ENCODE results near the gene LDLRAD3.
"Not testable (repeated sequence)": the region's sequence is repeated elsewhere in the genome, so short reads cannot be mapped to it uniquely, and the experiment has no call there.

Gene LDLRAD3

GRCh38 chr11:36044636-36045035 lies 100.8 kb downstream of the LDLRAD3 start:
- in situ Hi-C loops (cut with MboI; ENCODE audit: low sequenced_read_pairs) = no loop called here

- in situ Hi-C loops (cut with MboI; ENCODE audit: low sequenced_read_pairs) = not testable (repeated sequence)
These were observed 102.1 kb downstream of the LDLRAD3 start for GRCh38 chr11:36045945-36046344.

GRCh38 chr11:36046932-36047331 lies 103.1 kb downstream of the LDLRAD3 start:
- in situ Hi-C loops (cut with MboI; ENCODE audit: low sequenced_read_pairs) = no loop called here

GRCh38 chr11:36047344-36047743 lies 103.5 kb downstream of the LDLRAD3 start:
- in situ Hi-C loops (cut with MboI; ENCODE audit: low sequenced_read_pairs) = no loop called here

- in situ Hi-C loops (cut with MboI; ENCODE audit: low sequenced_read_pairs) = no loop called here
These were observed 104.8 kb downstream of the LDLRAD3 start for GRCh38 chr11:36048496-36049247.

GRCh38 chr11:36051235-36052144 lies 107.6 kb downstream of the LDLRAD3 start:
- in situ Hi-C loops (cut with MboI; ENCODE audit: low sequenced_read_pairs) = no loop called here

GRCh38 chr11:36053281-36053680 lies 109.4 kb downstream of the LDLRAD3 start:
- in situ Hi-C loops (cut with MboI; ENCODE audit: low sequenced_read_pairs) = no loop called here

GRCh38 chr11:36053862-36054261 lies 110.0 kb downstream of the LDLRAD3 start:
- in situ Hi-C loops (cut with MboI; ENCODE audit: low sequenced_read_pairs) = no loop called here

GRCh38 chr11:36054628-36055027 lies 110.8 kb downstream of the LDLRAD3 start:
- in situ Hi-C loops (cut with MboI; ENCODE audit: low sequenced_read_pairs) = no loop called here

- in situ Hi-C loops (cut with MboI; ENCODE audit: low sequenced_read_pairs) = no loop called here
These were observed 112.4 kb downstream of the LDLRAD3 start for GRCh38 chr11:36056160-36056751.

- in situ Hi-C loops (cut with MboI; ENCODE audit: low sequenced_read_pairs) = no loop called here
These were observed 113.6 kb downstream of the LDLRAD3 start for GRCh38 chr11:36057379-36058042.

- in situ Hi-C loops (cut with MboI; ENCODE audit: low sequenced_read_pairs) = no loop called here
These were observed 115.8 kb downstream of the LDLRAD3 start for GRCh38 chr11:36059660-36060059.

GRCh38 chr11:36060926-36061325 lies 117.1 kb downstream of the LDLRAD3 start:
- in situ Hi-C loops (cut with MboI; ENCODE audit: low sequenced_read_pairs) = no loop called here

GRCh38 chr11:36061471-36061870 lies 117.6 kb downstream of the LDLRAD3 start:
- in situ Hi-C loops (cut with MboI; ENCODE audit: low sequenced_read_pairs) = no loop called here

GRCh38 chr11:36062796-36063365 lies 119.0 kb downstream of the LDLRAD3 start:
- in situ Hi-C loops (cut with MboI; ENCODE audit: low sequenced_read_pairs) = no loop called here

GRCh38 chr11:36065436-36065835 lies 121.6 kb downstream of the LDLRAD3 start:
- in situ Hi-C loops (cut with MboI; ENCODE audit: low sequenced_read_pairs) = no loop called here

- in situ Hi-C loops (cut with MboI; ENCODE audit: low sequenced_read_pairs) = no loop called here
These were observed 123.0 kb downstream of the LDLRAD3 start for GRCh38 chr11:36066891-36067290.

GRCh38 chr11:36069576-36070212 lies 125.8 kb downstream of the LDLRAD3 start:
- in situ Hi-C loops (cut with MboI; ENCODE audit: low sequenced_read_pairs) = no loop called here

- in situ Hi-C loops (cut with MboI; ENCODE audit: low sequenced_read_pairs) = no loop called here
These were observed 126.5 kb downstream of the LDLRAD3 start for GRCh38 chr11:36070213-36070953.

- in situ Hi-C loops (cut with MboI; ENCODE audit: low sequenced_read_pairs) = no loop called here
These were observed 127.1 kb downstream of the LDLRAD3 start for GRCh38 chr11:36070954-36071330.
